GOT3 (cell line): Measurements from ENCODE around the gene DHRS1.
A peak's percentile ranks its signal among the peaks of the same experiment; 100 is the strongest.

Source experiments
- DNase-seq: peaks from one replicate; lab custom pipeline; 2025; ENCODE audit warnings: mixed read lengths; lab: John Stamatoyannopoulos, UW

DHRS1 gene

DNA sequence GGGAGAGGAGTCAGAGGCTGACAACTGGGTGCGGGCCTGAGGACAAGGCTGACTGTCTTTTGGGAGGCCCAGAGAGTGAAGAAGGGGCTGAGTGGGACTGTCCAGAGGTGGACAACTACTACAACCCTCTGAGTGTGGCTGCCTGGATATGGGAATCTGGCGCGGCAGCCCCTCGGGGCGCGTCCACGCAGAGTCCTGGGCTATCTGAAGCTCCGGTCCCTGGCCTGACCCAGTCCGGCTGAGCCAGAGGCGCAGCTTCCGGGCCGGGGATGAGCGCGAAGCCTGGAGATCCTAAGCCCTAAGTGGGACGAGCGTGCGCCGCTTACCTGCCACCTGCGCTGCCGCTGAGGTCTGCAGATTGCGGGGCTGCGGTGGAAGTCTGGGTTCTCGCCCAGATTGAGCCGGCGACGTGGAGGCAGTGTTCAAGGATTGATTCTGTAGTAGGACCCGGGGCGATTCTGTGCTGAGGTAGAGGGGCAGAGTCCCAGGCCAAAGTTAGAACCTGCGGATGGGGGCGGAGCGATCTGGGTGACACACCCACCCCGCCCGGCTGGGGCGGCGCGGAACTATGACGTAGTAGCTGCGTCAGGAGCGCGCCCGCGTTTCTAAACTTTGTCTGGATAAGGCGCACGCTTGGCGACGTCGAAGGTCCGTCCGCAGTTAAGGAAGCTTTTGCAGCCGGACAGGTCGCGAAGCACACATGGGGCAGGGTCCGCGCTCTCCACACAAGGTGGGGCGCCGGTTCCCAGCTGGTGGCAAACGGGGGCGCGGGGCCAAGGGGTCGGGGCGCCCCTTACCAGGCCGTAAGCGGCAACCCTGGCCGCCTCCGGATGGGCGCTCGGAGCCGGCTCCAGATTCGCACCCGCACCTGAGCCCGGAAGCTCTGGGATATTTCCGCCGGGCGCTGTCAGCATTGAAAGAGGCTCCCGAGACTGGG, at the start of gene DHRS1, which contains the start of gene NOP9:
TSS of gene DHRS1 (minus strand) at position 526 of the 937 bp plus-strand sequence. CDS start 674 bp downstream, outside the sequence.
TSS of gene NOP9 (plus strand) at position 596 of the 937 bp plus-strand sequence. CDS start at position 701, 105 bp downstream.
- peak; percentile 14 for DNase-seq

DNA sequence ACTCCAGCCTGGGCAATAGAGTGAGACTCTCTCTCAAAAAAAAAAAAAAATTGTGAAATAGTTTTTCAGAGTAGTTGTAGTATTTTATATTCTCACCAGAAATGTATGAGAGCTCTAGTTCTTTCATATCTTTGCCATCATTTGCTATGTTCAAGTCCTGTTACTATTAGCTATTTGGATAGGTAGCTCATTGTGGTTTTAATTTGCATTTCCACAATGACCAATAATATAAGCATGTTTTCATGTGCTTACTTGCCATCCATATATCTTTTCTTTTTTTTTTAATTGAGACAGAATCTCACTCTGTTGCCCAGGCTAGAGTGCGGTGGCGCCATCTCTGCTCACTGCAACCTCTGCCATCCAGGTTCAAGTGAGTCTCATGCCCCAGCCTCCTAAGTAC, 48.6 kb upstream of the DHRS1 start:
- no peak for DNase-seq

DNA sequence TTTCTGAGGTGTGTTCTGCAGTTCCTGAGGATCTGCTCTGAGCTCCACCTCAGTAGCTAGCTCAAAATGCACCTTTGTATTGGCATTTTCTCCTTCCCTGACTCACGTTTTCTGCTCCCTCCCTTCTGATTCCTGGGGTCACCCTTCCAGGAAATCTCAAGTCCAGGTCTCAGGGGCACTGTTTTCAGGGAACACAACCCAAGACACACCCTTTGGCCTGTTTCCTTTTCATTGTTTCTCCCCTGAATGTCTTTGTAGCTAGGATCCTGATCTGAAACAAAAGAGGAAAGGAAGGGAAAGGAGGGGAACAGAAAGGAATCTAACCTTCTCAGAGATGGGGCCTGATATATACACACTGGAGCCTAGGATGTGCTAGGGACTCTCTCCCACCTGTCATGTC, 47.6 kb upstream of the DHRS1 start:
- DNase-seq, result no peak

DNA sequence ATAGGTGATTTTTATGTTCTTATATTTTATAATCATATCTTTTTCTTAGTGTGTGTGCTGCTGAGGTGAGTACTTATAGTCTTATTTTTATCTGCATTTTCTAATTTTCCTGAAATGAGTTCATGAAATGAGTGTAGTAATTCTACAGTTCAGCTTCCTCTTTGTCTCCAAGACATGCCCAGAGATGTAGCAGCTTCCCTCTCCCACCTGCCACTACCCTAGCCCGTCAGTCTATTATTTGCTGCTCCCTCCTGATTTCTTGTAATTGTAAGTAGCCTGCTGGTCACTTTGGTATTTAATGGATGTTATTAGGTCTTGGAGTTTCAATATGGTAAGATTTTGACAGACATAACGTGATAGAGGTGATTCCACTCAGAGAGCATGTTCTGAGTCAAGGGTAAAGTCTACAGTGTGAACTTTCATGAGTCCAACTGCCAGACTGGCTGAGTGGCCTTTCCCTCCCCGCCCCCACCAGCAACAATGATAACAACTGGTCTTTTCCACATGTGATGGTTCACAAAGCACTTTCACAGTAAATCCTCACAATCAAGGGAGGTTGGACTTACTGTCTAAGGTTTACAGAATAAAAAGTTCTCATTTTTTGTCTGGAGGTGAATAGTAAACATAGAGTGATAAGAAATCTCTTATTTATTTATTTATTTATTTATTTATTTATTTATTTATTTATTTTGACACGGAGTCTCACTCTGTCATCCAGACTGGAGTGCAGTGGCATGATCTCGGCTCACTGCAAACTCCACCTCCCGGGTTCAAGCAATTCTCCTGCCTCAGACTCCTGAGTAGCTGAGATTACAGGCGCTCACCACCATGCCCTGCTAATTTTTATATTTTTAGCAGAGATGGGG, 44.4 kb upstream of the DHRS1 start:
- DNase-seq, result no peak

DNA sequence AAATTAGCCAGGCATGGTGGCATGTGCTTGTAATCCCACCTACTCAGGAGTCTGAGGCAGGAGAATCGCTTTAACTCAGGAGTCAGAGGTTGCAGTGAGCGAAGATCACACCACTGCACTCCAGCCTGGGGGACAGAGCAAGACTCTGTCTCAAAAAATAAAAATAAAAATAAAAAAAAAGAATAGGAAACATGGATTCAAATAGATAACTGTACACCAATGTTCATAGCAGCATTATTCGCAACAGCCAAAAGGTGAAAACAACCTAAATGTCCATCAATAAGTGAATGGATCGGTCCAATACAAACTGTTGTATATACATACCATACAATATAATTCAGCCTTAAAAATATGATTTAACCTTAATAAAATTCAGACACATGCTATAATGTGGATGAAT, 43.3 kb upstream of the DHRS1 start:
- no peak for DNase-seq

DNA sequence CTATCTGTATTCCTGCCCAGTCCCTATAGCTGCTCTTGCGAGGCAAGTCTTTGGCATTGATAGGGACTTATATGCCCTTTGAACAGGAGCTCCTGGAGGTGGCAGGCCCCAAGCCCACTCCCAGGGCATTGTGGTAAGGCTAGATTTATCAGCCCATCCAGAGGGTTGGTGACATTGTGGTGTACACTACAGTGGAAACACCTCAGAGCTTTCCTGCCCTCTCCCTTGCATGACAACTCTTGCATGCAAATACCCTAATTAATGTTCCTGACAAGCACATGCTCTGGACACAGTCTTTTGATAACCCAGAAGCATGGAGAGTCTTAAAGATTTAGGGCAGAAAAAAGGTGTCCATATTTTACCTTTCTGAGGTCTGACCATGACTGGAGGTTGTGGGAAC, 41.0 kb upstream of the DHRS1 start:
- no peak for DNase-seq

DNA sequence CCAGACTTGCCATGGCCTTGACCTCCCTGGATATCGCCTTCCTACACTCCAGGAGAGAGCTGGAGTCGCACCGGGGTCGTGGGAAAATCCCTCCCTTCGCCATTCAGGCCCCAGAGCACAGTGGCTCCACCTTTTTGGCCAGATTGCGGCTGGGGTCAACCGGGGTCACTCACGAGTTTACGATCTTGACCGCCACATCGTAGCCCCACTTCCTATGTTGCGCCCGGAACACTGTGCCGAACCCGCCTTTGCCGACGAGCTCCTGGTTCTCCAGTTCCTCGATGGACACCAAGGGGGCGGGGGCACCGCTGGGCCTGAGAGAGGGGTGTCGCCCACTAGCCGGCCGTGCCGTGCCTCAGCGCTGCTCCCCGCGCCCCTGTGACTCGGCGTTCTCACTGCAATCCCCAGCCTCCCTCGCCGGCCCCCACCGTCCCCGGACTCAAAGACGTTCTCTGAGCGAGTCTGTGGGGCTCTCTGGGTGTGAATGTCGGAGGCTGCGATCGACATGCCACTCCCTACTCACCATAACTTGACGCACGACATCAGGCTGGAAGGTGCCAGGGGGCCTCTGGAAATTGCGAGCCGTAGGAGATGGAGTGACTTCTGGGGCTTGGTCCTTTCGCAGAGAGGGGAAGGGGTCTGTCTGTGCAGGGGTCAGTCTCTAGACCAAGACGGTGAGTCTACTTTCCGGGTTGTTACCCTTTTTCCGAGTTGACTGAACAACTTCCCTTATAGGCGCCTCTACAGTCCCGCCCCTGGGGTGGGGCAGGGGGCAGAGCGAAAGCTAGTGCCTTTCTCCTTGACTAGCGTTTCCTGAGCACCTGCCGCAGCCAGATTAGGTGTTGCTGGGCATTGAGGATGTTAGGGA, 39.9 kb upstream of the DHRS1 start, which contains the start of gene RIPK3:
TSS of gene RIPK3 (minus strand) at position 708 of the 868 bp plus-strand sequence. CDS start at position 543, 165 bp downstream.
- no peak for DNase-seq

DNA sequence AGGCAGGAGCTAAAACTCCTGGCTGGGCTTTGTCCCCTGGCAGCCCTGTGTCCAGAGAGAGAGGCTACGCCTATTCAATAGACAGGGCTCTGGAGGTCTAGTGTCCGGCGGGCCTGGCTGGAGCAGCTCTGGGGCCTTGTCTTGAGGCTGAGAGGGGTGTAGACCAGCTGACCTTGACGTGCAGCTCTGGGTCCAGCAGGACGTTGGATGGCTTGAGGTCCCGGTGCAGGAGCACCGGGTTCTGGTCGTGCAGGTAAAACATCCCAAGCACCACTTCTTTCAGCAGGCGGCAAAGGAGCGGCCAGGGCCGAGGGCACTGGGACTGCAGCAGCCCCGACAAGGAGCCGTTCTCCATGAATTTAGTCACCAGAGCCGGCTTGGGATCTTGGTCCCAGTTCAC, 39.3 kb upstream of the DHRS1 start:
- DNase-seq, result no peak

DNA sequence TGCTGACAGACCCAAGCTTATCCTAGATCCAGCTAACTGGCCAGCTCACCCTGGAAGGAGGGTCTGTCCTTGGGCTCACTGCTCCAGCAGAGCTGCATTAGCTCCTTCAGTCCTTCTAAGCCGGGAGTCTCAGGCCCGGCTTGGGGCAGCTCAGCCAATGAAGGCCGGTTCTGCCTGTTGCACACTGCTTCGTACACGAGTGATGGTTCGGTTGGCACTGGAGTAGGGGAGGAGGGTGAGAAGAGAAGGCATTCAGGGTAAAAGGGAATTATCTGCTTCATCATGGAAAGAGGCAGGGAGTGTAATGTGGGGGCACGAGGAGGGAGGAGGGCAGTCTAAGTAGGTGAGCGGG, 38.2 kb upstream of the DHRS1 start:
- DNase-seq, result no peak

DNA sequence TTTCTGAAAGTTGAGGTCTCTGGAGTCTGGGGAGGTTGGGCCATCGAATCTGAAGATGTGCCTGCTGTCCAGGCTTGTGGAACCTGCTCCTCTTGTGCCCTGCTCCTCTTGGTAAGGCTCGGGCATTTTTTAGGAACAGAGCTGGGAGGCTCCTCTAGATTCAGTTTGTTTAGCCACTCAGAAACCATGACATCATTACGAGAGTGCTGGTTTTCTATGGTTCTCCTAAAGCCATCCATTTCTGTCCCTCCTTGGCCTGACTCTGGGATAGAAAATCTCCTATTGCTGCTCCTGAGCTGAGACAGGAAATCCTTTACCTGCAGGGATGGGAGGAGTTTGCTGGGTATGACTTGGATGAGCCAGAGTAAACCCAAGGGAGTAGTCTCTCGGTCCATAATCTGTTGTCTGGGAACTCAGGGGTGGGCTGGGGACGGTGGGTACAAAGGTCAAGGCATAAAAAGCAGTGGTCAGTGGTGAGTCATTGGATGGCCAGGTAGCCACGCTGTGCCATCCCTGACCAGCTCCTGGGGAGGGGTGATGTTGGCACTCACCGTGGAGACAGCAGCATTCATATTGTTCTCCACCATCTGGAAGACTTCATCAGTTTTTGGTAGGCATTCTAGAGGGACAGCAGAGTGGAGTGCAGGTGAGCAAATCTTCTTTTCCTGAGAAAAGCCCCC, 37.7 kb upstream of the DHRS1 start:
- DNase-seq, result no peak

DNA sequence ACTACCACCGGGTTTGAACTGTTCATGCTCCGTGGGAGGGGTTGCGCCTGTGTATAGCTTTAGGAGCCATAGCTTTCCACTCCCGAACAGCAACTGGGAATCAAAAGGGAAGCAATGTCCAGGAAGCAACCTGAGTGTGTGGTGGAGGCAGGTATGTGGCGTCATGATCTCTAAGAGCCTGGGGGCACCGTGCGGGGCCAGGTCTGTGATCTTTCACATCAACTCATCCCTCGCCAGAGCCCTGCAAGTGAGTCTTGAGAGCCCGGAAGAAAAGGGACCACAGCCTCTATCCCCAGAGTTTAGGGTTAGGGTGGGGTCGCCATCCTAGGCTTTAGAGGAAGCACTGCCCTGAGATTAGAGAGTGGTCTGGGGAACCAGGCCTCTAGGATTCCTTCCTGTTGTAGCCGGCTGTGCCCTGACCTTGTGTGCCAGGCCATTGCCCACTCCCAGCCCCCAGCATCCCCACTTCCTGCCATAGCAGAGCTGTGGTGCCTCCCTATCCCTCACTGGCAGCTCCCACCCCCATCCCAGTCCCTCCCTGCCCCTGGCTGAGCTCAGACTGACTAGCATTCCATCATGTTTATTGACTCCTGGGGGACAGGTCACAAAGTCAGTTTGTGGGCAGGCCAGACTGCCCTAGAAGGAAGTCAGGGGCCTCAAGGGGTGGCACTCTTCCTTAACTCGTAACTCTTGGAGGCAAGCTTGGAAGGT, 36.0 kb upstream of the DHRS1 start:
- no peak for DNase-seq

DNA sequence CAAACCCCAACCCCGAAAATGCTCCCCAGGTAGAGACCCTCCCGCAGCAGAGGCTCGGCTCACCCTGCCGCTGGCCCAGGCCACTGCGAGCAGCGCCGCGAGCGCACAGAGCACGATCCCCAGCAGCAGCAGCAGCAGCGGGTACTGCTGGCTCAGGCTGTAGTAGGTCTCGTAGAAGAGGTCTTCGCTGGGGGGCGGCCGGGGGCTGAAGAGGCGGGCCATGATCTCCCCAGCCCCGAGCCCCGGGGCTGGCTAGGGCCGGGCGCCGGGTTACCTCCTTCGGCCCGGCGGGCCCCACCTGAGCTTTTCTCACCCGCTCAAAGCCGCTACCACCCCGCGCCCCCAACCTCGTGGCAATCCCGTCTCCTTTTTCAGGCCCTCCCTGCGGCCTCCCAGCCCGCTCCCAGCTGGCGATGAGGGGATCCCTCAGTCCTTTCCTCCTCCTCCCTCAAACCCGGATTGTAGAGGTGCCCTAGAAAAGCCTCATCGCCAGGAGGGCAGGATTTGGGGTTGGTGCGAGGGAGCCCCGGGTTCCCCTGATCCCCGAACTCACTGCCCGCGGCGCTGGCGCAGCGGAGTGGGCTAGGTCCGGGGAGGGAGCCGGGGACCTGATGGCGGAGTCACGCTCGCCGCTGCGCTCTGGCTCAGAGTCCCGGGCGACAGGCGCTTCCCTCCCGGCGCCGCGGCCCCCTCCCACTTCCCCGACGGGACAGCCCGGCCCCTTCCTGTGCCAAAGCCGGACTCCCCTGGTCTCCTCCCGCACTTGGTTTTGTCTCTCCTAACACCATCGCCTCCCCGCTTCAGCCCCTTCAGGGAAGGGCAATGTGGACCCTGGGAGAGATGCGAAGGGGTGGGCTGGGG, 35.1 kb upstream of the DHRS1 start, which contains the start of gene ADCY4:
TSS of gene ADCY4 (minus strand) at position 641 of the 861 bp plus-strand sequence. CDS start at position 222, 419 bp downstream.
- DNase-seq, result no peak

DNA sequence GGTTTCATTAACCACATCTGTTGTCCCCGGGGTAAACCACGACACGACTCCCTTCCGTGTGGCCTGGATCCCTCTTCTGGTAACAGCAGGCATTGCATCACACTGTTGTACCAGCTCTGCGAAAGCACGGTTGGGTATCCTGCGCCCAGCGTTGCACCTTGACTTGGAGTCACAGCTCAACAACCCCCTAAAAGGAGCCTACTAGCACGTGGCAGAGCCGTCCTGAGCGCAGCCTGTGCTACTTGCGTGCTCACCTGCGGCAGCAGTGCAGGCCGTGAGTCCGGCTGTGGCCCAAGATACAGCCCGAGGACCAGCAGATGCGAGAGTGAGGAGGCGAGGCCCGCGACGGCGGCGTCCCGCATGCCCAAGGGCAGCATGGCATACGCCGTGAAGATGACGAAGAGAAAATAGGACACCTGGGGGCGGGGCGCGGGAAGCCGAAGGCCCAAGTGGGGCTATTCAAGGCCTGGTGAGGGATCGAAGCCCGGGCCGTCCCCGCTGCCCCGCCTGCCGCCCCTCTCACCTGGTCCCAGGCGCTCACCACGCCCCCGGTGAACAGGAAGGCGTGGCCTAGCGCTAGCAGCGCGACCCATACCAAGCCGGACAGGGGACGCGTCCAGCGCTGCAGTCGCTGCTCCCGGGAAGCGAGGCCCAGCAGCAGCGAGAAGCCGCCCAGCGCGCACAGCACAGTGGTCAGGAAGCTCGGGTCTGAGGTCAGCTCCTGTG, 32.9 kb upstream of the DHRS1 start:
- no peak for DNase-seq

DNA sequence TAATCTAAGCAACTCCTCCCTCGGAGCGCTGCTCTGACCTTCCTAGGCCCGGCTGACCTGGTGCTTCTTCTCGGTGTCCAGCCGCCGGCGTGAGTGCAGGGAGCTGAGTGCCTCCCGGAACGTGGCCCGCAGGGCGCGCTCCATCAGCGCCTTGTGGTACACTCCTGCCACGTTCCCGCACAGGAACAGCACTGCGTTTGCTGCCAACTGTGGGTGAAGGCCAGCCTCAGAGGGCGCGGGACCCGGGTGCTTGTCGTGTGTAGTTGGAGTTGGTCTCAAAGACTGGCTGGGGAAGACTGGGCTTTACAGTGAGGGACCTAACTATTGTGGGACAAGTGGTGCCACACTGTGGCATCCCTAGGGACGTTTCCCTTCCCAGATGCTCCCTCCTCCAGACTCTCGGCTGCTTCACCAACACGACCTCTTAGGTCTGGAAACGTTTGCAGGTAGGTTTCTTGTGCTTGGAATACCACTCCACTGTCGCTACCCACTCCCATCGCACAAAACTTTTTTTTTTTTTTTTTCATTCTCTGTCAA, 32.2 kb upstream of the DHRS1 start:
- no peak for DNase-seq

DNA sequence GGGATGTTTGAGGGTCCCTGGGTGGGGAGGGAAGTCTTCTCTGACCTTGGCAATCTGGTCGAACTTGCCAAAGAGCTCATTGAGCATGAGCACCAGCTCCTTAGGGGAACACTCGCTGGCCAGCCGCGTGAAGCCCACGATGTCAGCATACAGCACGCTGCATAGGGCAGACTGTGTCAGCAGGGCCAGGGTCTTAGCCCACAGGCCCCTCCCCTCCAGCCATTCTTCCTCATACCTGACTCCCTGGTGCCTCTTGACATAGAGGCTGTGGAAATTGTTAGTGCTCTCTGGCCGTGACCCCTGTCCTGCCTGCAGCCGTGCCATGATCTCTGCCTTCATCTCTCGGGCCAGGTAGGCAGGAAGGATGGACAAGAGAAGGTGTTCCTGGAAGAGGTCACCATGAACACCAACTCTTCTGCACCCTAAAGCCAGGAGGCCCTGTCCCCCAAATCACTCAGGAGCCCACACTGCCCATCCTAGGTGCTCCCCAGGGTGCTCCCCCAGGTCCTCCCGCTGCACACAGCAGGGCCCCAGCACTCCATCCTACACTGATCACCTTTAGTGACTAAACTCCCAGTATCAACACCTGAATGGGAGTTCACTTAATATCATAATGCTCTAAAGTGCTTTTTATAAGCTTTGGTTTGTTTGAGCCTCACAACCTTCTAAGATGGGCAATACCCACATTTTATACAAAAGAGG, 31.5 kb upstream of the DHRS1 start:
- DNase-seq, result no peak

DNA sequence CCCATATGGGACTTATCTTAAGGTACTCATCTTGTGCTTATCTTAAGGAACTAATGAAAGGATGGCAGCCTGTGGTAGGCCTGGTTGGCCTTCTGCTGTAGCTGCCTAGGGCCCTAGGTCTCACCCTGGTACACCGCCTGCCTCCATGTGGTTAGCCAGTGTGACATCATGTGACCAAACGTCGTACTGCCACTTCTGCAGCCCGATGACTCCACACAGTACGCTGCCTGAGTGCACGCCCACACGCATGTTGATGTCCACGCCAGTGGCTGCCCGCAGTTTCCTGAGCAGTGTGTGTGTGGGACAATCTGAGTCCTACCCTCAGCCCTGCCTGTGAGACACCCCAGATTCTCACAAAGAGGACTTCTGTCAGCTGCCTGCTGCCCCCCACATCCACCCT, 30.2 kb upstream of the DHRS1 start:
- DNase-seq, result no peak

DNA sequence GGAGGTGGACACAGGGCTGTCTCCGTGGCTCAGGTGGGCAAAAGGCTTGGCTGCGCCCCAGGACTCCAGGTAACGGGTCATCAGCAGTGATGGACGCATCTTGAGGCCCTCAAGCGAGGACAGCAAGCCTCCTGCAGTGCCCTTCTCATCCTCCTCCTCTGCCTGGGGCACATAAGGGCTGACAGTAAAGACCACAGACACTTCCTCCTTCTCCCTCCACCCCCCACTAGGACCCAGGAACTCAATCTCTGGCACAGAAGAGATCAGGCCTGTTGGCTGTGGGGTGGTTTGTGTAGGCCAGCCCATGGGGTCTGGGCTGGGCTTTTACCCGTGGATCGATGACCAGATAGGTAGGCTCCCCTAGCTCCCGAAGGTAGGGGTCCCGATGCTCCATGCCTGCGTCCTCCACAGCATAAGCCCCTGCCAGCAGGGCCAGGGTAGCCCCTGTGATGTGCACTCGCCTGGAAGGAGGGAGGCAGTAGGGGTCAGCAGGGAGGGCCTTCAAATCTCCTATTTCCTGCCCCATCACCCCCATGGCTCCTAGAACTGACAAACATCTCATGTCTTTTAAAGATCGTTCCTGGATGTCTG, 29.6 kb upstream of the DHRS1 start:
- DNase-seq, result no peak
